Heart right ventricle (tissue), 16 donors: ENCODE data around the gene AMPH. TPM values are rescaled to one million over a fixed set of nuclear protein-coding genes. Genes with fewer than 3 reads are reported as not detected.
"Not testable (repeated sequence)": the region's sequence is repeated elsewhere in the genome, so short reads cannot be mapped to it uniquely, and the experiment has no call there.

Experiments
- ATAC-seq, 8 donors: fragments of 200-7000 bp; cut with Tn5 transposase; one replicate each; pipeline ENCODE4 v1.9.1; 2020; ENCODE audit warnings: mild to moderate bottlenecking in 8 of 8, moderate library complexity in 8 of 8, moderate number of reproducible peaks in 1 of 8
- DNase-seq, 2 donors: peaks; one replicate each; pipeline ENCODE4 v3.0.0-alpha.2; 2020
- H3K27ac ChIP-seq, 10 donors: fragments of 200-600 bp; sonication (generic) in 2 of 10; one replicate each; pipeline versions ENCODE4 v1.5.0 to v1.8.0; 2020 to 2022; ENCODE audit warnings: mild to moderate bottlenecking in 3 of 10
- H3K27me3 ChIP-seq, 7 donors: fragments of 200-600 bp; one replicate each; pipeline ENCODE4 v1.8.0; 2021 to 2022; ENCODE audit warnings: mild to moderate bottlenecking in 2 of 7
- H3K36me3 ChIP-seq, 9 donors: fragments of 200-600 bp; sonication (generic) in 1 of 9; one replicate each; pipeline versions ENCODE4 v1.5.0 to v1.8.0; 2020 to 2022; ENCODE audit warnings: mild to moderate bottlenecking in 2 of 9
- H3K4me1 ChIP-seq, 9 donors: fragments of 200-600 bp; sonication (generic) in 1 of 9; one replicate each; pipeline versions ENCODE4 v1.5.0 to v1.8.0; 2020 to 2022; ENCODE audit warnings: mild to moderate bottlenecking in 4 of 9
- H3K4me3 ChIP-seq, 10 donors: fragments of 200-600 bp; sonication (generic) in 2 of 10; one replicate each; pipeline versions ENCODE4 v1.5.0 to v1.8.0; 2020 to 2022; ENCODE audit warnings: mild to moderate bottlenecking in 7 of 10, moderate library complexity in 2 of 10
- H3K9me3 ChIP-seq, 11 donors: fragments of 200-600 bp in 10 of 11; sonication (generic) in 2 of 11; one replicate each; pipeline versions ENCODE4 v1.5.0 to v1.8.0; 2013 to 2022; ENCODE audit warnings: mild to moderate bottlenecking in 2 of 11, control low read depth in 1 of 11, moderate library complexity in 1 of 11
- CTCF ChIP-seq, 9 donors: fragments of 200-600 bp; sonication (generic) in 2 of 9; IDR thresholded peaks; one replicate each; pipeline versions ENCODE4 v1.5.0 to v1.8.0; 2021 to 2022; ENCODE audit warnings: antibody characterized with exemption in 9 of 9, mild to moderate bottlenecking in 5 of 9, moderate library complexity in 1 of 9
- WGBS, 2 donors: extraction: QIAGEN DNeasy Blood & Tissue Kit; methylation state at CpG; one replicate each; pipeline ENCODE4 v1.1.7; 2013; ENCODE audit warnings: inconsistent platforms in 1 of 2; 5-methylcytosine and 5-hydroxymethylcytosine counted together
- intact Hi-C, 10 donors: fragments of 100-400 bp; cut with DNase I; formaldehyde crosslinking; loops; one replicate each; pipeline versions ENCODE4 v1.11.1 to v1.14.2; 2022
- polyA plus RNA-seq, 2 donors: library from polyadenylated mRNA; stranded (reverse); fragments of 200-250 nt; gene quantifications; one replicate each; pipeline ENCODE4 v1.2.3, GENCODE V29; 2013
- total RNA-seq, 10 donors: library from RNA; stranded (reverse); fragmentation: NEBNext Ultra II Directional in 3 of 10; extraction: Animal tissue kit (Norgen Biotek cat#: 25700) in 3 of 10; gene quantifications; one replicate each; pipeline versions ENCODE4 v1.2.1 to v1.2.4, GENCODE V29; 2021 to 2023
- donor health status: Arrhythmogenic right ventricular cardiomyopathy.
- donor health status: ischemic (EF 13 %, LVEDD 7.1; RV severe dilation, severe dysfunction).
- donor health status: healthy with polysubstance abuse.
- donor health status: DM: no; HTN: yes; CAD: no.
- donor health status: DM: no; HTN: no; CAD: no.
- donor health status: ischemic (EF 25% LVEDD 6.9; RV normal size, moderate dysfunction).
- donor health status: ischemic (EF 25% LVEDD 5.7; RV mildly dilated, moderate dysfunction).
- donor health status: healthy.
- donor health status: DM: yes; HTN: yes; CAD: no.
- donor health status: Ischemic cardiomyopathy.
- donor health status: ischemic (EF 35%, LVEDD 5.7; RV mildly dilated, moderate dysfunction).
- donor health status: nonischemic (EF 11% LVEDD 7.7; RV severe dilation, severe dysfunction).
- donor health status: DM: yes; HTN: yes; CAD: no.
- donor health status: PGD.
- donor health status: ischemic (EF 29% LVEDD 5.4; RV normal size, mild dysfunction).
- donor health status: nonischemic (EF 23%, LVEDD 6.1; RV moderate dilation, normal function).

AMPH gene
- total and polyA plus RNA-seq, 12 donors: 0.95 to 3.5 (median 2.3) TPM

- ATAC-seq: no peak
- WGBS, 2 donors: 81 to 93% methylated on average over 2 of the region's 2 CpGs
- intact Hi-C loops: loop anchor here in 6 of 10 donors (5.0 to 10.0 kb wide), 6 partner anchors 260 to 1125 kb away; no protein-coding TSS in a partner anchor
- no peak for TF ChIP-seq CTCF (IDR thresholded peaks at IDR 0.05)
- DNase-seq: no peak
- H3K27ac ChIP-seq: no peak overlapping the region
- no peaks in the 10 kb centered on the region for H3K9me3 ChIP-seq
- H3K36me3 ChIP-seq: no peaks in the 10 kb centered on the region
- H3K4me1 ChIP-seq: peaks cover 0 to 13% (median 0%) of the 10 kb centered on the region in 9 donors
- no peaks in the 10 kb centered on the region for H3K27me3 ChIP-seq
- H3K4me3 ChIP-seq: no peak overlapping the region
Measured at GRCh38 chr7:38396852-38397251, 234.3 kb downstream of the AMPH start.

GRCh38 chr7:38395921-38396552, 235.1 kb downstream of the AMPH start:
- H3K27me3 ChIP-seq, ATAC-seq, H3K9me3 ChIP-seq, H3K36me3 ChIP-seq, H3K4me3 ChIP-seq, H3K27ac ChIP-seq, DNase-seq: not testable (repeated sequence)
- peaks cover 0 to 13% (median 0%) of the 10 kb centered on the region in 9 donors for H3K4me1 ChIP-seq
- intact Hi-C loops: loop anchor here in 6 of 10 donors (5.0 to 10.0 kb wide), 6 partner anchors 261 to 1126 kb away; no protein-coding TSS in a partner anchor
- 88 to 93% methylated on average over 1 of the region's 1 CpG for WGBS, 2 donors

- H3K27ac ChIP-seq: no peak overlapping the region
- DNase-seq (no peak), ATAC-seq (peak in 2 of 8 donors; percentile 38 to 41)
- H3K36me3 ChIP-seq: no peaks in the 10 kb centered on the region
- WGBS, 2 donors: 60% methylated on average over 4 of the region's 4 CpGs
- no peaks in the 10 kb centered on the region for H3K27me3 ChIP-seq
- TF ChIP-seq CTCF (IDR thresholded peaks at IDR 0.05): no peak
- H3K4me3 ChIP-seq: no peak overlapping the region
- intact Hi-C loops: loop anchor here in 6 of 10 donors (5.0 to 10.0 kb wide), 6 partner anchors 263 to 1128 kb away; no protein-coding TSS in a partner anchor
- H3K9me3 ChIP-seq: no peaks in the 10 kb centered on the region
- peaks cover 0 to 13% (median 0%) of the 10 kb centered on the region in 9 donors for H3K4me1 ChIP-seq
Measured at GRCh38 chr7:38394660-38395059, 236.5 kb downstream of the AMPH start.

- ATAC-seq (no peak), DNase-seq (no peak)
- Histone ChIP-seq H3K27me3 (no peaks in the 10 kb centered on the region), H3K4me3 (no peak overlapping the region), H3K9me3 (no peaks in the 10 kb centered on the region), H3K36me3 (peaks cover 0 to 6% (median 0%) of the 10 kb centered on the region in 9 donors), H3K27ac (no peak overlapping the region), H3K4me1 (peaks cover 0 to 13% (median 0%) of the 10 kb centered on the region in 9 donors)
- no peak for TF ChIP-seq CTCF (IDR thresholded peaks at IDR 0.05)
- WGBS, 2 donors: 80 to 86% methylated on average over 5 of the region's 5 CpGs
- intact Hi-C loops: loop anchor here in 3 of 10 donors (10.0 kb wide), 2 partner anchors 271 to 1121 kb away; no protein-coding TSS in a partner anchor
Measured at GRCh38 chr7:38393874-38394273, 237.3 kb downstream of the AMPH start.

- DNase-seq (no peak), ATAC-seq (no peak)
- Histone ChIP-seq H3K36me3 (peaks cover 0 to 9% (median 0%) of the 10 kb centered on the region in 9 donors), H3K27ac (no peak overlapping the region), H3K4me1 (peaks cover 0 to 13% (median 0%) of the 10 kb centered on the region in 9 donors), H3K9me3 (peaks cover 0 to 13% (median 0%) of the 10 kb centered on the region in 11 donors), H3K27me3 (no peaks in the 10 kb centered on the region), H3K4me3 (no peak overlapping the region)
- intact Hi-C loops: loop anchor here in 3 of 10 donors (10.0 kb wide), 2 partner anchors 273 to 1123 kb away; no protein-coding TSS in a partner anchor
- TF ChIP-seq CTCF (IDR thresholded peaks at IDR 0.05): no peak
- WGBS, 2 donors: 94 to 95% methylated on average over 13 of the region's 13 CpGs
Measured at GRCh38 chr7:38391751-38392150, 239.4 kb downstream of the AMPH start.
